ENCODE results near the gene SIGLEC9.

DNA sequence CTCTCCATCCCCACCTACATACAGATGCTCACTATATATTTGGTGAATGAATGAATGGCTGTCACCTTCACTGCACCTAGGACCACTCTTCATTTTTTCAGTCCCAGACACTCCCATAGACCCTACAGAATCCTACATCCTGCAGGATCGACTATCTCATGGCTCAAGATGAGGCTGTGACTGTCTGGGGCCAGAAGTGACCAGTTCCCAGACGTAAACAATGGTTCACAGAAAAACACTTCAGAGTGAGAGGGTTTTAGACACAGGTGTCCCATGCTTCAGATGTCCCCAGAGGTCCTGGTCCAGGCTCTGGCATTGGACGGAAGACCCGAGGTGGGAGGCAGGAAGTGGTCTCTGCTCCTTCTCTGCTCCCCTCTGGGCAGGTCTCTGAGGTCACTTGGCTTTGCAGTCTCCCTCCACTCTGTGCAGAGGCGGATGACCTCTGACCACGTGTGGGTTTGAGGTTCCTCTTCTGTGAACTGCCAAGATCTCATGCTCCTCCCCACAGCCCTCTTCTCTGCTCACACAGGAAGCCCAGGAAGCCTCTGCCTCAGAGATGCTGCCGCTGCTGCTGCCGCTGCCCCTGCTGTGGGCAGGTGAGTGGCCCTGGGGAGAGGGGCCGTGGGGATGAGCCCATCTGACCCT lies 42.3 kb downstream of the SIGLEC9 start:
- TF ChIP-seq, protein P1, sequence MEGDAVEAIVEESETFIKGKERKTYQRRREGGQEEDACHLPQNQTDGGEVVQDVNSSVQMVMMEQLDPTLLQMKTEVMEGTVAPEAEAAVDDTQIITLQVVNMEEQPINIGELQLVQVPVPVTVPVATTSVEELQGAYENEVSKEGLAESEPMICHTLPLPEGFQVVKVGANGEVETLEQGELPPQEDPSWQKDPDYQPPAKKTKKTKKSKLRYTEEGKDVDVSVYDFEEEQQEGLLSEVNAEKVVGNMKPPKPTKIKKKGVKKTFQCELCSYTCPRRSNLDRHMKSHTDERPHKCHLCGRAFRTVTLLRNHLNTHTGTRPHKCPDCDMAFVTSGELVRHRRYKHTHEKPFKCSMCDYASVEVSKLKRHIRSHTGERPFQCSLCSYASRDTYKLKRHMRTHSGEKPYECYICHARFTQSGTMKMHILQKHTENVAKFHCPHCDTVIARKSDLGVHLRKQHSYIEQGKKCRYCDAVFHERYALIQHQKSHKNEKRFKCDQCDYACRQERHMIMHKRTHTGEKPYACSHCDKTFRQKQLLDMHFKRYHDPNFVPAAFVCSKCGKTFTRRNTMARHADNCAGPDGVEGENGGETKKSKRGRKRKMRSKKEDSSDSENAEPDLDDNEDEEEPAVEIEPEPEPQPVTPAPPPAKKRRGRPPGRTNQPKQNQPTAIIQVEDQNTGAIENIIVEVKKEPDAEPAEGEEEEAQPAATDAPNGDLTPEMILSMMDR (IDR thresholded peaks at IDR 0.05), result no peak
- no peak for TF ChIP-seq EZH2 (IDR thresholded peaks at IDR 0.05; ENCODE audit: borderline replicate concordance, insufficient read depth, low read depth, low read length, poor library complexity, severe bottlenecking)
